SH-SY5Y (cell line): ENCODE data around the gene RNF4.

Experiments
- GATA2 ChIP-seq: IDR thresholded peaks from 2 replicates; pipeline ENCODE4 v1.6.1; 2011; ENCODE audit warnings: mild to moderate bottlenecking, low read depth, low read length
- GATA3 ChIP-seq: IDR thresholded peaks from 2 replicates; pipeline ENCODE4 v1.6.1; 2011; ENCODE audit warnings: low read depth, mild to moderate bottlenecking, low read length, moderate library complexity

- TF ChIP-seq GATA3, result no peak
- no peak for TF ChIP-seq GATA2
Observed at GRCh38 chr4:2552806-2553205, 83.9 kb downstream of the RNF4 start.
